HUES64 (cell line): Measurements from ENCODE around the gene METRN.

Source experiments
- H3K27ac ChIP-seq: 2 replicates; pipeline ENCODE4 v1.7.0; 2013; ENCODE audit warnings: low read depth, low read length, inconsistent platforms
- H3K27me3 ChIP-seq: 2 replicates; pipeline ENCODE4 v1.6.1; 2013; ENCODE audit warnings: mild to moderate bottlenecking, low read length; ENCODE audit not compliant: insufficient read depth
- H3K36me3 ChIP-seq: 2 replicates; pipeline ENCODE4 v1.6.1; 2013; ENCODE audit warnings: mild to moderate bottlenecking, low read length; ENCODE audit not compliant: insufficient read depth
- H3K4me1 ChIP-seq: 2 replicates; pipeline ENCODE4 v1.6.1; 2013; ENCODE audit warnings: mild to moderate bottlenecking, low read length, moderate library complexity; ENCODE audit not compliant: insufficient read depth
- H3K4me3 ChIP-seq: 2 replicates; pipeline ENCODE4 v1.5.1; 2013; ENCODE audit warnings: mild to moderate bottlenecking, low read length, moderate library complexity
- H3K9ac ChIP-seq: 2 replicates; pipeline ENCODE4 v1.6.1; 2013; ENCODE audit warnings: mild to moderate bottlenecking, low read depth, low read length
- H3K9me3 ChIP-seq: 2 replicates; pipeline ENCODE4 v1.6.1; 2013; ENCODE audit warnings: low read depth, low read length; ENCODE audit not compliant: insufficient read depth
- WGBS: fragments of 150-250, 120-280 bp; methylation state at CpG from one replicate; pipeline ENCODE4 v1.1.7; 2013; ENCODE audit warnings: missing lambda C conversion rate; 5-methylcytosine and 5-hydroxymethylcytosine counted together

Gene METRN

DNA sequence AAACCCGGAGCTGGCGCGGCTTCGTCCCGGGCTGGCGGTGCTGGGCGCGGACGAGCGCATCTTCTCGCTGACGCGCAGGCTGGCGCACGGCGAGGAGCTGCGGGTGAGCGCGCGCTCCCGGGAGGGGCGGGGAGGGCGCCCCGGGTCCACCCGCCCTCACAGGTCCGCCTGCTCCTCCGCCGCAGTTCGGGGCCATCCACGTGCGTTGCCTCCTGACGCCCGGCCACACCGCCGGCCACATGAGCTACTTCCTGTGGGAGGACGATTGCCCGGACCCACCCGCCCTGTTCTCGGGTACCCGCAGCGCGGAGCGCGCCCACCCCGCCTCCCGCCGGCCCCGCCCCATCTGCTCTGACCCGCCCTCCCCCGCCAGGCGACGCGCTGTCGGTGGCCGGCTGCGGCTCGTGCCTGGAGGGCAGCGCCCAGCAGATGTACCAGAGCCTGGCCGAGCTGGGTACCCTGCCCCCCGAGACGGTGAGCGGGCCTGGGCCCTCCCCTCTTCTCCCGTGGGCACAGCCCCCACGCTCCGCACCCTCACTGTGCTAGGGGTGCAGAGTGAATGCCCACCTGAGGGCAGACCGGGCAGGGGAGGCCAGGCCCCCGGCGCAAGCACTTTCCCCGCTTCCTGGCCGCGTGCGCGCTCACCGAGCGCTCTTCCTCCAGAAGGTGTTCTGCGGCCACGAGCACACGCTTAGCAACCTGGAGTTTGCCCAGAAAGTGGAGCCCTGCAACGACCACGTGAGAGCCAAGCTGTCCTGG is 13.4 kb downstream of the METRN start:
- Histone ChIP-seq H3K9ac (peak overlapping the region; percentile 69), H3K9me3 (no peaks in the 10 kb centered on the region), H3K36me3 (peaks cover 7% of the 10 kb centered on the region), H3K27ac (no peak overlapping the region), H3K4me3 (peak overlapping the region; percentile 64), H3K4me1 (no peaks in the 10 kb centered on the region; the same call in 1 of the 2 replicates), H3K27me3 (peaks cover 24% of the 10 kb centered on the region)
- WGBS = 1% methylated on average over 76 of the region's 80 CpGs

DNA sequence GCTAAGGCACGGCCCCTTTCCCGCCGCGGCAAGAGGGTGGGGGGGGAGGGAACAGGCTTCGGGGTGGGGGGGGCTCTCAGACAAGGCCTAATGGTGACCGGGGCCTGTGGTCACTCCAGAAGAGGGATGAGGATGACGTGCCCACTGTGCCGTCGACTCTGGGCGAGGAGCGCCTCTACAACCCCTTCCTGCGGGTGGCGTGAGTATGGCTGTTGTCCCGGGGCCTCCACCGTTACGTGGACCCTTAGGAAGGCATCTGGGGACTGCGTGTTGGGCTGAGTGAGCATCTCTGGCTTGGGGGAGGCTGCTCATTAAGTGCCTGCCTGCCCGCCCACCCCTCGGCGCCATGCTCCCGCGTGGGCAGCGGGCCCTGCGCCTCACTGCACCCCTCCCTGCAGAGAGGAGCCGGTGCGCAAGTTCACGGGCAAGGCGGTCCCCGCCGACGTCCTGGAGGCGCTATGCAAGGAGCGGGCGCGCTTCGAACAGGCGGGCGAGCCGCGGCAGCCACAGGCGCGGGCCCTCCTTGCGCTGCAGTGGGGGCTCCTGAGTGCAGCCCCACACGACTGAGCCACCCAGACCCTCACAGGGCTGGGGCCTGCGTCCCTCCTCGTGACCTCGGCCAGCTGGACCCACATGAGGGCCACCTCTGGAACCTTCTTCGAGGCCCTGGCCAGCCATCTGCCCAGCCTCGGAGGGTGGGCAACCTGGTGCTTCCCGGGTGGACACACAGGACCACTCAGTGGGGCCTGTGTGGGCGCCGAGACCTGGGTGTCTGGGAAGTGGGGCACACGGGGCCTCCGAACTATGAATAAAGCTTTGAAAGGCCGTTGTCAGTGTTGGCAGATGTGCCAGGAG is 14.2 kb downstream of the METRN start:
- Histone ChIP-seq H3K36me3 (peaks cover 12% of the 10 kb centered on the region), H3K9ac (peak overlapping the region; percentile 69; the same call in 1 of the 2 replicates), H3K9me3 (no peaks in the 10 kb centered on the region), H3K4me3 (peak overlapping the region; percentile 64), H3K27me3 (peaks cover 24% of the 10 kb centered on the region), H3K4me1 (no peaks in the 10 kb centered on the region; the same call in 1 of the 2 replicates), H3K27ac (no peak overlapping the region)
- 75% methylated on average over 55 of the region's 55 CpGs for WGBS

DNA sequence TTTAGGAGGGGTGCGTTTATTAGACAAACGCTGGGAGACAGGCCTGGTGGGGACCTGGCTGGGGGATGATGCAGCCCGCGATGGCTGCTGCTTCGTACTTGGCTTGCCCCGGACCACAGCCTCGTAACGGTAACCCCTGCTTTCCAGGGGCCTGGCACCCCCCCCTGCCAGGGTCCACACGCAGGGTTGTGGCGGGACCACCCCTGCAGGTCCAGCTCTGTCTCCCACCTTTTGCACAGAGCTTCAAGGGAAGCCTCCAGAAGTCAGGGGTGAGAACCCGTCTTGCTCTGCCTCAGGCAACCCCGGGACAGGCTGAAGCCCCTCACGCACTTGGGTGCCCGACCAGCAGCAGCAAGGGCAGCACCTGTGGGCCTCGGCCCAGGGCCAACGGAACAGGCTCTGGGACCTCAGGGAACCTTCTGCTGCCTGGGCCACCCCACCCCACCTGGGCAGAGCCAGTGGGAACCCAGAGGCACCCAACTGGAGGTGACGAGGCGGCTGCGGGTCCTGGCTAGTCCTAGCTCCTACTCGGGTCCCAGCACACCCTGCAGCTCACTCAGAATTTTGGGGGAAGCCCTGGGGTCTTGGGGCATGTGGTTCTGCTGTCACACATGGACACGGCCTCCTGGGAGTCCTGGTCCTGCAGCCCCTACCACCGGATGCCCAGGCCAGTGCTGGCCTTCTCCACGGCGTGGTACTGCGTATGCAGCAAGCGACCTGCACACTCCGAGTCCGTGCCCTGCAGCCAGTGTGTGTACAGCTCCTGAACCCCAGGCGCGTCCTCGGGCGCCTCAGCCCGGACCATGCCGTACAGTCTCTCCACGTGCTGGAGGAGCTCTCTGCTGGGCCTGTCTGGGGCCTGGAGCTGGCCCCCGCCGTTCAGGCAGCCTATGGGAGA is 15.1 kb downstream of the METRN start:
- WGBS = 92% methylated on average over 37 of the region's 37 CpGs
- H3K36me3 ChIP-seq = peaks cover 15% of the 10 kb centered on the region
- H3K9ac ChIP-seq = no peak overlapping the region

DNA sequence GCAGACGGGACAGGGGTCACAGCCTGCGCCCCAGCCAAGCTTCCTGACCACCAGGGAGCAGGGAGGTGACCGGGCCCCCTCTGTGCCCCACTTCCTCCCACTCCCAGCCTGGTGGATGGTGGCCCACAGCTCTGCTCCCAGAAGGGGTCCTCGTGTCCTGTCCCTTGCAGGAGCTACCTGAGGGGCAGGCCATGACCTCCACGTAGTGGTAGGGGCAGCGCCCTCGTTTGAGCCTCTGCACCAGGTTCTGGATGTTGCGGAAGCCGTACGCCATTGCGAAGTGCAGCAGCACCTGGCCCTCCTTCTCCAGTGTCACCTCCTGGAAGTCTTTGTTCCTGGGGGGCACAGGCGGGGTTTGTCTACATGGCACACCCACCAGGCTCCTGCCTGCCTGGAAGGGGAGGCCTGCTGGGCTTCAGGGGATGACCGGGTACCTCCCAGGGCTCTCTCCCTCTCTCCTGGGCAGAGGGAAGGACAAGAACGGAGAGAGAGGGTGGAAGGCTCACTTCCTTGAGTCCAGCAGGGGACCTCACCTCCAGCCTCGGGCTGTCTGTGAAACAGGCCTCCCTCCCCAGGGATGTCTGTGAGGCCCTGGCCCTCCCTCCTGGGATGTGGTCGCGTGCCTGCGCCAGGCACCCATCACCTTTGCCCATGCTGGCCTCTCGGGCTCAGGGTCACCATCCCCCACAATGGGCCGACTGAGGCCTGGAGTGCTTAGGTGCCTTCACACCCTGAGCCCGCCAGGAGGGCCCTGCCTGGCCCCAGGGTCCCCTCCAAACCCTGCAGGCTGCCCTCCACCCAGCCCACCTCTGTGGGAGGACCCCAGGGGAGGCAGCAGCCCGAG is 16.0 kb downstream of the METRN start:
- Histone ChIP-seq H3K36me3 (peaks cover 20% of the 10 kb centered on the region), H3K4me3 (no peak overlapping the region), H3K27ac (no peak overlapping the region), H3K27me3 (peaks cover 17% of the 10 kb centered on the region), H3K9me3 (no peaks in the 10 kb centered on the region), H3K9ac (no peak overlapping the region), H3K4me1 (no peaks in the 10 kb centered on the region; the same call in 1 of the 2 replicates)
- WGBS = 89% methylated on average over 22 of the region's 22 CpGs

More for the DNA sequence above, 15.1 kb downstream of the METRN start:
- Histone ChIP-seq H3K27ac (no peak overlapping the region), H3K27me3 (peaks cover 24% of the 10 kb centered on the region), H3K4me3 (no peak overlapping the region), H3K9me3 (no peaks in the 10 kb centered on the region), H3K4me1 (no peaks in the 10 kb centered on the region; the same call in 1 of the 2 replicates)

DNA sequence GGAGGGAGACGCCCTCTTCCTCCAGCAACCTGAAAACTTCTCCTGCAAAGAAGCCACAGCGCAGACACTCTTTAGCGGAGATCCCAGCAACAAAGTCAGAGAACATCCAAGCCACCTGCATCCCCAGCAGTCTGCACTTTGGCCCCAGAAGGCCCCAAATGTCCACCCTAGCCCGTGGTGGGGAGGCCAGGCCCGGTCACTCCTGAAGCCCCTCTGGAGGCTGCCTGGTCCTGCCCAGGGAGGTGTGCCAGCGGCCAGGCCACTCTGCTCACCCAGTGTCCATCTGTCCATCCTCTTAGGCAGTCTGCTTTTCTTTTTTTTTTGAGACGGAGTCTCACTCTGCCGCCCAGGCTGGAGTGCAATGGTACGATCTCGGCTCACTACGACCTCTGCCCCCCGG is 17.4 kb downstream of the METRN start:
- H3K27me3 ChIP-seq = peaks cover 5% of the 10 kb centered on the region
- H3K4me3 ChIP-seq = no peak overlapping the region
- H3K9ac ChIP-seq = no peak overlapping the region
- no peaks in the 10 kb centered on the region for H3K9me3 ChIP-seq
- no peak overlapping the region for H3K27ac ChIP-seq
- peaks cover 27% of the 10 kb centered on the region for H3K36me3 ChIP-seq
- WGBS = 95% methylated on average over 12 of the region's 12 CpGs
- no peaks in the 10 kb centered on the region for H3K4me1 ChIP-seq

DNA sequence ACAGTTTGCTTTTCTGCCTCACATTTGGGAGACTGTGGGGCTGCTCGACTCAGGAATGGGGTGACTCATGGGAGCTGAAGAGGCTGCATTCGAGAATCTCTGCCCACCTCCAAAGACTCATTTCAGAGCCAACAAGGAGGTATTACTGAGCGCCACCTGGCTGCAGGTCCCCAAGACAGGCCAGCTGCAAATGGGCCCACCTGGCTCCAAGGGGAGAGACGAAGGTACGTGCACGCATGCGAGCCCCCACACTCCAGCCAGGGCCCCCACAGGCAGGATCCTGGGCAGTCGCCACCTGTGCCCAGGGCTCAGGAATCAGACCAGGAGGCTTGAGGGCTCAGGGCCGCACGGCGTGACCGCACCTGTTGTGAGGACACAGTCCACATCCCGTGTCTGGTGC is 18.0 kb downstream of the METRN start:
- H3K4me1 ChIP-seq = 0 out of 2 replicates have a peak, but pooled peaks cover 5% of the 10 kb centered on the region
- no peak overlapping the region for H3K4me3 ChIP-seq
- H3K36me3 ChIP-seq = peaks cover 27% of the 10 kb centered on the region
- 92% methylated on average over 13 of the region's 13 CpGs for WGBS
- H3K27ac ChIP-seq = no peak overlapping the region
- H3K9ac ChIP-seq = no peak overlapping the region
- no peaks in the 10 kb centered on the region for H3K9me3 ChIP-seq
- no peaks in the 10 kb centered on the region for H3K27me3 ChIP-seq

DNA sequence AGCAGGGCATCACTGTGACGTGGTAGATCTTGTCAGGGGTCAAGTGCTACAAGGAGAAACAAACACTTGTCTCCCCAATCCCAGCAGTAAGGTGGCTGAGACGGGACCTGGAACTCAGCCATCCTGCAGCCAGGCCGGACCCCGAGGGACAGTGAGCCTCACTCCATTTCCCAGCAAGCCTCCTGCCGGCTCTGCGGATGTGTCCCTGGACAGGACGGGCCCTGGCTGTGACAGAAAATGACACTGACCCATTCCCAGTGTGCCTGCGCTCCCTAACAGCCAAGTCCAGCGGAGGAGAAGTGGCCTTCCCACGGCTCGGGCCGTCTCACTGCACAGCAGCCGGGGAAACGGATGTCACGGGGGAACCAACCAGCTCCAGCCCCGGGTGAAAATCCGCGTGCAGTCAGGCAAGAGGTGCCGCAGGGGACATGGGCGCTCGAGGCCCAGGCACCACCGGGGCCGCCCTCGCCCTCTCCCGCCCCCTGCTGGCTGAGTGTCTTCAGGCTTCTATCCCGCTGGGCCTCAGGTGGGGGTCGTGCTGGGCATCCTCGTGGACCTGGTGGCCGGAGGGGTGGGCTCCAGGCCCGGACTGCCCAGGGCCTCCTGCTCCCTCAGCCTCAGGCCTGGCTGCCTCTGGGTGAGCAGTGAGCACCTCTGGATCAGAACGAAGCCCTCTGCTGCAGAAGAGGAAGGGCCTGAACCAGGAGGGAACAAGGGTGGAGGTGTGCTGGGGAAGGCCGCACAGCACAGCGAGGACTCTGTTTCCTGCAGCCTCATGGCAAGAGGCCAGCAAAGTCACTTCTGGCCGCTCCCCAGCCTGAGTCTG is 18.7 kb downstream of the METRN start:
- 0 out of 2 replicates have a peak, but pooled peaks cover 5% of the 10 kb centered on the region for H3K4me1 ChIP-seq
- H3K9ac ChIP-seq = no peak overlapping the region
- no peak overlapping the region for H3K4me3 ChIP-seq
- no peaks in the 10 kb centered on the region for H3K27me3 ChIP-seq
- H3K36me3 ChIP-seq = peaks cover 27% of the 10 kb centered on the region
- WGBS = 87% methylated on average over 34 of the region's 34 CpGs
- no peaks in the 10 kb centered on the region for H3K9me3 ChIP-seq
- H3K27ac ChIP-seq = no peak overlapping the region

DNA sequence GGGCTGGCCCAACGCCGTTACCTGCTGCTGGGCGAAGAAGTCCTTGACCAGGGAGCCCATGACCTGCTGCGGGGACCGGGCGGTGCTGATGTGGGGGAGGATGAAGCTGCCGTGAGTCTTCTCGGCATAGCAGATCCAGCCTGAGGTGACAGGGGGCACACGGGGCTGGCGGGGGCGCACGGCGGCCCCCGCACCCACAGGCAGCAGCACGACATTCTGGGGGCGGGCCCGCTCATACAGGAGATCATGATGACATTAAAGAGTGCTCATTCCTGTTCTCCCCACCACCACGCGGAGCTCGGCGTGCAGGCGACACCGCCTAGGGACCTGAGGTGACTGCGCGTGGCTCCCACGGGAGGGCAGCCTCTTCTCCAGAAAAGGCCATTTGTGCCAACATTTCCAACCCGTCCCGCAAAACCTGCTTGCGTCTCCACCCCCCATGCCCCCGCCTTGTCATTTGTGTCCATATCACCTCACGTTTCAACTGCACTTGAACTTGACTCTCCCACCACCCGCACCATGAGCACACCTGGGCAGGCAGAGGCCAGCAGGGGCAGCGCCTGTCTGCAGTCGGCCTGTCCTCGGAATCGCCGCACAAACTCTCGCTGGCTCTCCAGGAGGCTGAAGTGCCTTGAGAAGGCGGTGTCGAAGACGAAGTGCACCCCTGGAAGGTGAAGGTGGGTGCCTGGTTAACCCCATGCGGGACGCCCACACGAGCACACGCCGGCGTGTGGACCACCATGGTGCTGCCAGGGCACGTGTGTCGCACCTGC is 19.5 kb downstream of the METRN start:
- H3K9me3 ChIP-seq = no peaks in the 10 kb centered on the region
- H3K36me3 ChIP-seq = peaks cover 27% of the 10 kb centered on the region
- H3K9ac ChIP-seq = no peak overlapping the region
- no peak overlapping the region for H3K27ac ChIP-seq
- H3K4me1 ChIP-seq = 0 out of 2 replicates have a peak, but pooled peaks cover 5% of the 10 kb centered on the region
- WGBS = 94% methylated on average over 49 of the region's 49 CpGs
- H3K4me3 ChIP-seq = no peak overlapping the region
- H3K27me3 ChIP-seq = no peaks in the 10 kb centered on the region
